ENCODE data around the gene FOXO6. TPM values are rescaled to one million over a fixed set of nuclear protein-coding genes. Genes with fewer than 3 reads are reported as not detected.

Gene FOXO6
- total and polyA plus RNA-seq, 9 of the 15 experiments (the other 6 are each of a cell fraction or from before 2014, with no cell fraction given), result 0.04 to 0.31 (median 0.12) TPM; not detected in 5

DNA sequence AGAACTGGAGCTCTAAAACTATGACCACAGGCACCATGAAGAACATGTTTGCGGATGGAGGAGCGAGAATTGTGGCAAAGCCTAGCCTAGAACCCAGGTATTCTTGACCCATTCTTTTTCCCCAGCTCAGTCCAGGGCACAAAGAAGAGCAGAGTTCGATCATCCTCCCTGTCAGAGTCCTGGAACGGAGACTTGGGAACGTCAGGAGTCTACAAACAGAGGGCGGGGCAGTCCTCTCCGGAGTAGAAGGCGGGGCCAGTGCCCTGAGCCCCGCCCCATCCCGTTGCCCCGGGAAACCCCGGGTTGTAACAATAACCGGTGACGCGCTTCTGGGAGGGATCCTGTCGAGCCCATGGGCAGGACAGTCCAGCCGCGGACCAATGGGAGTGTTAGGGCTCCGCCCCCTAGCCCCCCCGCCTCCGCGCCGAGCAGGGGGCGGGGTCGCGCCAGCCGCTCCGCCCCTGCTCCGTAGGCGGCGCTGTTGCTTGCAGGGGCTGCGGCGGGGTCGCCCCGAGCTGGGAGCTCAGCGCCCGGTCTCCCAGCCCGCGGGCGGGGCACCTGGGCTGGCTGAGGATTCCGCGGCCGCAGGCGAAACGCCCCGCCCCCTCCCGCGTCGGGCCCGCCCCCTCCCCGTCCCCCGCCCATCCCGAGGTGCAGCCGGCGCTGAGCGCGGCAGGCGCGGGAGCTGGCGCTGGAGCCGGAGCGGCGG is at the start of gene FOXO6 (continued):
- TF ChIP-seq CEBPG (CRISPR knock-in tag; IDR thresholded peaks at IDR 0.05) (no peak), CEBPG (tag; conservative IDR thresholded peaks at IDR 0.05 in 1 of 2, IDR thresholded peaks at IDR 0.05 in 1 of 2) (no peak), ERF (CRISPR knock-in tag; IDR thresholded peaks at IDR 0.05) (no peak), HNRNPLL (IDR thresholded peaks at IDR 0.05; ENCODE audit: low read depth, low read length, poor library complexity, severe bottlenecking) (peak; percentile 68), L3MBTL2 (IDR thresholded peaks at IDR 0.05) (no peak), MEF2A (IDR thresholded peaks at IDR 0.05; ENCODE audit: control insufficient read depth, low read depth, low read length) (no peak), TSC22D4 (tag; IDR thresholded peaks at IDR 0.05) (no peak), POU5F1 (IDR thresholded peaks at IDR 0.05; ENCODE audit: borderline replicate concordance, low read depth, low read length, partially characterized antibody) (no peak), SOX6 (IDR thresholded peaks at IDR 0.05) (peak; percentile 83), ARNT (IDR thresholded peaks at IDR 0.05) (no peak), TCF3 (CRISPR knock-in tag; IDR thresholded peaks at IDR 0.05) (no peak), ESRRB (CRISPR knock-in tag; IDR thresholded peaks at IDR 0.05; ENCODE audit: borderline replicate concordance) (no peak), RHOXF2B (CRISPR knock-in tag; conservative IDR thresholded peaks at IDR 0.05) (no peak), BRF1 (IDR thresholded peaks at IDR 0.05; ENCODE audit: borderline replicate concordance, extremely low read depth, insufficient read length) (no peak), ZNF699 (CRISPR knock-in tag; IDR thresholded peaks at IDR 0.05; ENCODE audit: insufficient replicate concordance) (no peak), LARP7 (IDR thresholded peaks at IDR 0.05) (no peak), OTX1 (CRISPR knock-in tag; IDR thresholded peaks at IDR 0.05) (no peak), ILK (tag; IDR thresholded peaks at IDR 0.05; ENCODE audit: borderline replicate concordance, low read depth) (no peak), NBN (IDR thresholded peaks at IDR 0.05; ENCODE audit: low read depth) (no peak), POLR2H (tag; IDR thresholded peaks at IDR 0.05; ENCODE audit: low read depth) (no peak)
- TF ChIP-seq, protein P1, sequence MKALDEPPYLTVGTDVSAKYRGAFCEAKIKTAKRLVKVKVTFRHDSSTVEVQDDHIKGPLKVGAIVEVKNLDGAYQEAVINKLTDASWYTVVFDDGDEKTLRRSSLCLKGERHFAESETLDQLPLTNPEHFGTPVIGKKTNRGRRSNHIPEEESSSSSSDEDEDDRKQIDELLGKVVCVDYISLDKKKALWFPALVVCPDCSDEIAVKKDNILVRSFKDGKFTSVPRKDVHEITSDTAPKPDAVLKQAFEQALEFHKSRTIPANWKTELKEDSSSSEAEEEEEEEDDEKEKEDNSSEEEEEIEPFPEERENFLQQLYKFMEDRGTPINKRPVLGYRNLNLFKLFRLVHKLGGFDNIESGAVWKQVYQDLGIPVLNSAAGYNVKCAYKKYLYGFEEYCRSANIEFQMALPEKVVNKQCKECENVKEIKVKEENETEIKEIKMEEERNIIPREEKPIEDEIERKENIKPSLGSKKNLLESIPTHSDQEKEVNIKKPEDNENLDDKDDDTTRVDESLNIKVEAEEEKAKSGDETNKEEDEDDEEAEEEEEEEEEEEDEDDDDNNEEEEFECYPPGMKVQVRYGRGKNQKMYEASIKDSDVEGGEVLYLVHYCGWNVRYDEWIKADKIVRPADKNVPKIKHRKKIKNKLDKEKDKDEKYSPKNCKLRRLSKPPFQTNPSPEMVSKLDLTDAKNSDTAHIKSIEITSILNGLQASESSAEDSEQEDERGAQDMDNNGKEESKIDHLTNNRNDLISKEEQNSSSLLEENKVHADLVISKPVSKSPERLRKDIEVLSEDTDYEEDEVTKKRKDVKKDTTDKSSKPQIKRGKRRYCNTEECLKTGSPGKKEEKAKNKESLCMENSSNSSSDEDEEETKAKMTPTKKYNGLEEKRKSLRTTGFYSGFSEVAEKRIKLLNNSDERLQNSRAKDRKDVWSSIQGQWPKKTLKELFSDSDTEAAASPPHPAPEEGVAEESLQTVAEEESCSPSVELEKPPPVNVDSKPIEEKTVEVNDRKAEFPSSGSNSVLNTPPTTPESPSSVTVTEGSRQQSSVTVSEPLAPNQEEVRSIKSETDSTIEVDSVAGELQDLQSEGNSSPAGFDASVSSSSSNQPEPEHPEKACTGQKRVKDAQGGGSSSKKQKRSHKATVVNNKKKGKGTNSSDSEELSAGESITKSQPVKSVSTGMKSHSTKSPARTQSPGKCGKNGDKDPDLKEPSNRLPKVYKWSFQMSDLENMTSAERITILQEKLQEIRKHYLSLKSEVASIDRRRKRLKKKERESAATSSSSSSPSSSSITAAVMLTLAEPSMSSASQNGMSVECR (CRISPR knock-in tag; IDR thresholded peaks at IDR 0.05), result peak; percentile 50; the same call in 1 of the 2 replicates
- TF ChIP-seq, protein P2, sequence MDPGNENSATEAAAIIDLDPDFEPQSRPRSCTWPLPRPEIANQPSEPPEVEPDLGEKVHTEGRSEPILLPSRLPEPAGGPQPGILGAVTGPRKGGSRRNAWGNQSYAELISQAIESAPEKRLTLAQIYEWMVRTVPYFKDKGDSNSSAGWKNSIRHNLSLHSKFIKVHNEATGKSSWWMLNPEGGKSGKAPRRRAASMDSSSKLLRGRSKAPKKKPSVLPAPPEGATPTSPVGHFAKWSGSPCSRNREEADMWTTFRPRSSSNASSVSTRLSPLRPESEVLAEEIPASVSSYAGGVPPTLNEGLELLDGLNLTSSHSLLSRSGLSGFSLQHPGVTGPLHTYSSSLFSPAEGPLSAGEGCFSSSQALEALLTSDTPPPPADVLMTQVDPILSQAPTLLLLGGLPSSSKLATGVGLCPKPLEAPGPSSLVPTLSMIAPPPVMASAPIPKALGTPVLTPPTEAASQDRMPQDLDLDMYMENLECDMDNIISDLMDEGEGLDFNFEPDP (CRISPR knock-in tag; IDR thresholded peaks at IDR 0.05), result no peak

All from K562 (cell line).